ENCODE results near the gene TACC2.

Gene TACC2

GRCh38 chr10:122221958-122222357 is 233.0 kb downstream of the TACC2 start:
- no peak for DNase-seq (ENCODE audit: low read depth)

- no peak for DNase-seq (ENCODE audit: low read depth)
Measured at GRCh38 chr10:122222638-122223037, 233.7 kb downstream of the TACC2 start.

DNA sequence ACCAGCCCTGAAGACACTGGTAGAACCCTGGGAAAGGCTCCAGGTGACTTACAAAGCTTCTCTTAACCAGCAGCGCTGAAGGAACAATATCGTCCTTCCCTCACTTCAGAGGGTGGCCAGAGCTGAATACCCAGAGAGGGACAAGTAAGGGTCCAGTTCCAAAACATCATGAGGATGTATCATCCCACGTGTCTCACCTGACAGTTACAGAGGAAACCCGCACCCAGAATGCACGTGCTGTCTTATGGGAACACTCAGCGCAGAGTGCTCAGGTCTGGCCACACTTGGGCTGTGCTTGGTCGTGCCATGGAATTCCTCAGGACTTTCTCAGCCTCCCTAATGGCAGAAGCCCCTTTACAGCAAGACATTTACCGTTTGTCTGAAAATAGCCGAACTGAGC is 235.2 kb downstream of the TACC2 start:
- DNase-seq (ENCODE audit: low read depth), result no peak

DNA sequence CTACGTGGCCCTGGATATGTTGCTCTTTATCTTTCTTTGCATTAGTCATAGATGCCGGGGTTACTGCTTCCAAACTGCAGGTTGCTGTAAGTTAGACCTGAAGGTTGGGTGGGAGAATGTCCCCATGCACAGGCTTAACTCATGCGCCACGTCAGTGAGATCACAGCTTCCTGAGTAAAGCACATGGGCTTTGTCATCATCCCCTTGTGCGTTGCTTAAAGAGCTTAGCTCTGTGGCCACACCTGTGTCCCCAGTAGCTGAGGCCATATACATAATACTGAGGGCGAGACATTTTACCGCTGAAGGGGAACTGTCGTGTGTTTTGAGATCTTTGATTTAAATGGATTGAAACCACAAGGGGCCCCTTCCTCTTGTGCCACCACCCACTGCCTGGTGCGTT is 236.4 kb downstream of the TACC2 start:
- no peak for DNase-seq (ENCODE audit: low read depth)

DNA sequence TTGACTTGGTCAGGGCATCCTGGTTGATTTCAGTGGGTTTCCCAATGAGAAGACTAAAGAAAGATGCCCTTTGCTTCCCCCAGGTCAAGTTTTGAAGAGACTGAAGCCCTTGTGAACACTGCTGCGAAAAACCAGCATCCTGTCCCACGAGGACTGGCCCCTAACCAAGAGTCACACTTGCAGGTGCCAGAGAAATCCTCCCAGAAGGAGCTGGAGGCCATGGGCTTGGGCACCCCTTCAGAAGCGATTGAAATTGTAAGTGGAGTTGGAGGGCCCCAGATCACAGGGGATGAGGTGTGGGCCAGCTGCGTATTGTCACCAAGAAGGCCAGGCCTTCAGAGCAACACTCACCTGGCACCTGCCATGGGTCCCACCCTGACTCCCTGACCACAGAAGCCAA is 238.8 kb downstream of the TACC2 start:
- DNase-seq (ENCODE audit: low read depth), result no peak

GRCh38 chr10:122229666-122230065 is 240.7 kb downstream of the TACC2 start:
- no peak for DNase-seq (ENCODE audit: low read depth)

- no peak for DNase-seq (ENCODE audit: low read depth)
Measured at GRCh38 chr10:122230222-122230621, 241.3 kb downstream of the TACC2 start.

GRCh38 chr10:122232769-122233168 is 243.8 kb downstream of the TACC2 start:
- DNase-seq (ENCODE audit: low read depth), result peak; percentile 25

GRCh38 chr10:122233857-122234348 is 244.9 kb downstream of the TACC2 start:
- DNase-seq (ENCODE audit: low read depth), result no peak

GRCh38 chr10:122234416-122234815 is 245.5 kb downstream of the TACC2 start:
- peak; percentile 60 for DNase-seq (ENCODE audit: low read depth)

DNA sequence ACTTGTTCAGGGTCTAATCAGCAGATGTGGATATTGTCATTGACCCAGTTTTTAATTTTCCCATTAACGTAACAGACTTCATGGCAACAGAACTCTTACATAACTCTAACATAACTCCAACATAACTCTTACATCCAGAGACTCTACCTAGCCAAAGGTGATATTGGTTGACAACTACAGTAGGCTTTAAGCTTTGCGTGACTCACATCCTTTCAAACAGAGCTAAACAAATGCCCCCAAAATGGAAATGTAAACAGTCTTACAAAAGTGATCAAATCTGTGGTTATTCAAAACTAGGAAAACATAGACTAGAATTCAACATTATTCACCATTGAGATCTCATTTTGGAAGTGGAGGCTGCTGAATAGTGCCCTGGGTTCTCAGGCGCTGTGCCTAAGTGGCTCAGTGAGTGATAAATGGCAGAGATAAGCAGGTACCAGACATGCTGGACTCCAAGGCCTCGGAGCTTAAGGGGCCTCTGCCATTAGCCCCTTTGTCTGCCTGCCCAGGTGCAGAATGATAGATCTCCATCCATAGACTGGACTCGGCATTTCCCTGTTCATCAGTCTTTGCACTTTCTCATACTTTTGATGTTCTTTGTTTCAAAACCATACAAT is 247.8 kb downstream of the TACC2 start:
- DNase-seq (ENCODE audit: low read depth), result no peak

DNA sequence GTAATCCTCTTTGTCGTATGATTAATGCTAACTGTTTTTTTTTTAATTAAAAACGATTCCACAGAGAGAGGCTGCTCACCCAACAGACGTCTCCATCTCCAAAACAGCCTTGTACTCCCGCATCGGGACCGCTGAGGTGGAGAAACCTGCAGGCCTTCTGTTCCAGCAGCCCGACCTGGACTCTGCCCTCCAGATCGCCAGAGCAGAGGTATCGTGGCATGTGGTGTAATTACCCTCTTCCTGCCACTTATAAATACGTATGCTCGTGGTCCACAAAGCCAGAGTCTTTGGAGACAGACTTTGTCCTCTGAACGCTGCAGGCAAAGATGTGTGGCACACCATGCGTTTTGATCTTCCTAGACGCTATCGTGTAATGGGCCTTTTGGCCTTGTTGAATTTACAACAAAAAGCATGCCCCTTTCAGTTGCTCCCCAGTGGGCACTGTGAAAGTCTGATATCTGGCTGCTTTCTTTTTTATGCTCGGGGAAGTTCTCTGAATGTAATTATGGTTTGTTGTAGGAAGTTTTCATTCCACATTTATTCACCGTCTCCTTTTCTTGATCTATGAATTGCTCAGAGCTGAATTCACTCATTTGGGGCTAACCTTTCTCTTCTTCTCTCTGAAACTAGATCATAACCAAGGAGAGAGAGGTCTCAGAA is 248.5 kb downstream of the TACC2 start:
- DNase-seq (ENCODE audit: low read depth), result no peak

DNA sequence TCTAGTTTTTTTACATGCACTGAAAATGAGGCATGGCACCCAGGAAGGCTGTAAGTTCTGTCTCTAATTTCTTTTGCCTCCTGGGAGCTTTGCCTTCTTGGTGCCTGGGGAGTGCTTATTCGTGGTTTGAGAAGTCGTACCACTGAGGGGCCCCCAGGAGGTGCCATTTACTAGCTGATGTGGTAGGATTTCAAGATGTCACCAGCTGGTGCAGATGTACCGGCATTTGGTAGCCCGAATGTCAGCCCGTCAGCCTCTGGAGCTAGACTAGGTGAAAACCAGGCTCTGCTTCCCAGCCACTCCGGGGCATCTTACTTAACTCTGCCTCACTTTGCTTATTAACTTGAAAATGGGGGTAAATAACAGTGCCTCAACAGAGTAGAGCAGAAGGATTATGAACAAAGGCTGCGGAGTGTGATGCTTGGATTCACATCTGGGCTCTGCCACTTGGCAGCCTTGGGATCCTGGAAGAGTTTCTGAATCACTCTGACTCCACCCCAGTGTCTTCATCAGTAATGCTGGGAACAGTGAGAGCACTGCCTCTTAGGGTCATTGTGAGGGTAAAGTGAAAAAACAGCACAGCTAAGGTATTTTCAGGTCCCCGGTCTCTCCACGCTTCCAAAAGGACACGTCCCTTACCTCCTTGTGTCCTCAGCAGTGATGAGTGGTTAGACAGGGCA is 250.8 kb downstream of the TACC2 start:
- DNase-seq (ENCODE audit: low read depth), result peak; percentile 68

DNA sequence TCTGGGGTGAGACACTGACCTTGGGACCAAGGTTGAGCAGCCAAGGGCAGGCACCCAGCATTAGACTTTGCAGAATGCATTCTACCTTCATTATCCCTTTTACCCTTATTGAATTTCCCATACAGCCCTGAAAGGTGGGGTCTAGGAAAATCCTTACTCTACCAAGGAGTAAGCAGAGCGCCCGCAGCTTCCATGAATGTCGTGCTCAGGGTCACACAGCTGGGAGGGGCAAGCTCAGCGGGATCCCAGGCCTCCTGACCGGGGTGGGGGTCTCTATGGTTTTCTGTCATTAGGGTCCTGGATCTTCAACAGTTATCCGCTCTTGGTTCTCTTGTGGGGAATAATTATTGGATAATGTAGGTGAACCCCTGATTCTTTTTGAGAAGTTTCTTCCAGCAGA is 251.4 kb downstream of the TACC2 start:
- no peak for DNase-seq (ENCODE audit: low read depth)

DNA sequence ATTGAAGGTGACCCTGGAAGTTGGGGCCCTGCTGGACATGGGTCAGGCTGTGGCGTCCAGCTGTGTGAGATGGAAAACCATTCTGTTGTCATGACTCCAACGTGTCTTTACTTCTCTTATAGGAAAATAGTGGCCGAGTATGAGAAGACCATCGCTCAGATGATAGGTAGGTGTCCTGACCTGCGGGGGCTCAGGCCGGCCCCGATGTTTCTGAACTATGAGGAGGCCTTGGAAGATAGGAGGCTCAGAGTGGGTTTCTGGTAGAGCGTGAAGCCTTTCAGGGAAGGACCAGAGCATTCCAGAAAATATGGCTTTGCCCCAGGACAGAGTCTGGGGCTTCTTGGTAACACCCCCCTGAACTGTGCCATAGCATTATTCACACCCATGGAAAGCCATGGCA is 252.9 kb downstream of the TACC2 start:
- no peak for DNase-seq (ENCODE audit: low read depth)

- DNase-seq (ENCODE audit: low read depth), result peak; percentile 93
Measured at GRCh38 chr10:122243550-122243949, 254.6 kb downstream of the TACC2 start.

GRCh38 chr10:122244001-122244975 is 255.3 kb downstream of the TACC2 start:
- no peak for DNase-seq (ENCODE audit: low read depth)

GRCh38 chr10:122245136-122245535 is 256.2 kb downstream of the TACC2 start:
- DNase-seq (ENCODE audit: low read depth), result no peak

- no peak for DNase-seq (ENCODE audit: low read depth)
Measured at GRCh38 chr10:122245897-122246296, 256.9 kb downstream of the TACC2 start.

GRCh38 chr10:122246830-122247520 is 258.0 kb downstream of the TACC2 start:
- DNase-seq (ENCODE audit: low read depth), result no peak
